ENCODE data around the gene DOLK. TPM values are rescaled to one million over a fixed set of nuclear protein-coding genes. Genes with fewer than 3 reads are reported as not detected.

The DOLK gene
- total RNA-seq, 4 donors from 2014 or later = 6.5 to 11.8 (median 6.6) TPM

DNA sequence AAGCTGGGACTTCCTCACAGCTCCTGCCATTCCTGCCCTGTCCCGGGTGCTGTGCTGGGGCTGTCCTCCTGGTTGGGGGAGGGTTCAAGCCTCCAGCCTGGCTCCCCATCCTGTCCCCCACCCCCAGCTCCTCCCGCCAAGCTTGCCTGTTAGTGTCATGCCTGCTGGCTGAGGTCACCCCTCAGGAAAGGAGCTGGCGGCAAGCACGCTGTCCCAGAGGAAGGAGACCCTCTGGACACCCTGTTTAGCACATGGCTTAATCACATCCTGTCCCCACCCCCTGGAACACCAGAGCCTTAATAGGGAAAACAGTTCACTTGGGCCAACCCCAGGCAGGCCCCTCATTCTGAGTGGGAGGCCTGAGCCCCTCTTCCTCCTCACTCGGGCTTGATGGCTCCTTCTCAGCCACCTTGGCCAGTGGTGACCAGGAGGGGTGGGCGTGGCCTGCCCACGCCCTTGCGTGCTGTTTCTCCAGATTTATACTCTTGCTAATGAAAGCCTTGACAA lies 35.8 kb downstream of the DOLK start:
- in situ Hi-C loops (cut with MboI; ENCODE audit: low sequenced_read_pairs in 4 of 4) (no loop called here), intact Hi-C loops (cut with DNase I; ENCODE audit: low total_unique reads) (no loop called here)
- Histone ChIP-seq H3K36me3 (peaks cover 0 to 39% of the 10 kb centered on the region in 2 donors), H3K27ac (peak overlapping the region; percentile 48 to 85 (median 82)), H3K27me3 (no peaks in the 10 kb centered on the region), H3K4me3 (peak overlapping the region in 3 of 4 donors; percentile 3 to 12 (median 6)), H3K9me3 (no peaks in the 10 kb centered on the region), H3K4me1 (peaks cover 56 to 61% of the 10 kb centered on the region in 2 donors)
- TF ChIP-seq, protein P1, sequence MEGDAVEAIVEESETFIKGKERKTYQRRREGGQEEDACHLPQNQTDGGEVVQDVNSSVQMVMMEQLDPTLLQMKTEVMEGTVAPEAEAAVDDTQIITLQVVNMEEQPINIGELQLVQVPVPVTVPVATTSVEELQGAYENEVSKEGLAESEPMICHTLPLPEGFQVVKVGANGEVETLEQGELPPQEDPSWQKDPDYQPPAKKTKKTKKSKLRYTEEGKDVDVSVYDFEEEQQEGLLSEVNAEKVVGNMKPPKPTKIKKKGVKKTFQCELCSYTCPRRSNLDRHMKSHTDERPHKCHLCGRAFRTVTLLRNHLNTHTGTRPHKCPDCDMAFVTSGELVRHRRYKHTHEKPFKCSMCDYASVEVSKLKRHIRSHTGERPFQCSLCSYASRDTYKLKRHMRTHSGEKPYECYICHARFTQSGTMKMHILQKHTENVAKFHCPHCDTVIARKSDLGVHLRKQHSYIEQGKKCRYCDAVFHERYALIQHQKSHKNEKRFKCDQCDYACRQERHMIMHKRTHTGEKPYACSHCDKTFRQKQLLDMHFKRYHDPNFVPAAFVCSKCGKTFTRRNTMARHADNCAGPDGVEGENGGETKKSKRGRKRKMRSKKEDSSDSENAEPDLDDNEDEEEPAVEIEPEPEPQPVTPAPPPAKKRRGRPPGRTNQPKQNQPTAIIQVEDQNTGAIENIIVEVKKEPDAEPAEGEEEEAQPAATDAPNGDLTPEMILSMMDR (IDR thresholded peaks at IDR 0.05 in 4 of 5, conservative IDR thresholded peaks at IDR 0.05 in 1 of 5) = no peak
- TF ChIP-seq POLR2A (IDR thresholded peaks at IDR 0.05) = peak in 1 of 2 donors; percentile 40
- ATAC-seq (peak; percentile 60 to 63), DNase-seq (peak; percentile 23 to 56)

DNA sequence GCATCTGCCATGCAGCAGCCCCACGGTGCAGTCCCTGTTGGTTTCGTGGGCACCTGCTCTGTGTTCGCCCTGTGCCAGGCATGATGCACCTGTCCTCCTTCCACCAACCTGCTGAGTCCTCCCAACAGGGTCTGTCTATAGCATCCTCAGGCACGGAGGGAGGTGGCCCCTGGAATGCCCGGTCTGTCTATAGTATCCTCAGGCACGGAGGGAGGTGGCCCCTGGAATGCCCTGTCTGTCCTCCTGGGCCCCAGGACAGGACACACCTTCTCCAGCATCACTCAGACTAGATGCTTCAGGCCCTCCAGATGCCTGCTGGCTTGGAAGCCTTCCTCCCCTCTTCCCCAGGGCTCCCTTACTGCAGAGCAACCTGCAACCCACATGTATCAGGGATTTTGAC lies 36.5 kb downstream of the DOLK start:
- H3K9me3 ChIP-seq = no peaks in the 10 kb centered on the region
- H3K27me3 ChIP-seq = no peaks in the 10 kb centered on the region
- in situ Hi-C loops (cut with MboI; ENCODE audit: low sequenced_read_pairs in 4 of 4) (no loop called here), intact Hi-C loops (cut with DNase I; ENCODE audit: low total_unique reads) (no loop called here)
- H3K4me1 ChIP-seq = peaks cover 49 to 54% of the 10 kb centered on the region in 2 donors
- no peak for TF ChIP-seq POLR2A (IDR thresholded peaks at IDR 0.05)
- TF ChIP-seq, protein P1 (IDR thresholded peaks at IDR 0.05 in 4 of 5, conservative IDR thresholded peaks at IDR 0.05 in 1 of 5) = no peak
- H3K36me3 ChIP-seq = peaks cover 0 to 39% of the 10 kb centered on the region in 2 donors
- H3K27ac ChIP-seq = peak overlapping the region; percentile 48 to 85 (median 82)
- peak overlapping the region in 1 of 4 donors; percentile 6 for H3K4me3 ChIP-seq
- ATAC-seq (no peak), DNase-seq (no peak)

GRCh38 chr9:128909859-128910258 lies 37.5 kb downstream of the DOLK start:
- no peak overlapping the region for H3K4me3 ChIP-seq
- TF ChIP-seq, protein P1 (IDR thresholded peaks at IDR 0.05 in 4 of 5, conservative IDR thresholded peaks at IDR 0.05 in 1 of 5) = no peak
- no peak for TF ChIP-seq POLR2A (IDR thresholded peaks at IDR 0.05)
- H3K4me1 ChIP-seq = peaks cover 40 to 47% of the 10 kb centered on the region in 2 donors
- DNase-seq (no peak), ATAC-seq (no peak)
- peak overlapping the region; percentile 49 to 85 (median 82) for H3K27ac ChIP-seq
- H3K27me3 ChIP-seq = no peaks in the 10 kb centered on the region
- peaks cover 0 to 37% of the 10 kb centered on the region in 2 donors for H3K36me3 ChIP-seq
- intact Hi-C loops (cut with DNase I; ENCODE audit: low total_unique reads) (no loop called here), in situ Hi-C loops (cut with MboI; ENCODE audit: low sequenced_read_pairs in 4 of 4) (no loop called here)
- no peaks in the 10 kb centered on the region for H3K9me3 ChIP-seq

GRCh38 chr9:128908372-128908771 lies 39.0 kb downstream of the DOLK start:
- intact Hi-C loops (cut with DNase I; ENCODE audit: low total_unique reads) (no loop called here), in situ Hi-C loops (cut with MboI; ENCODE audit: low sequenced_read_pairs in 4 of 4) (no loop called here)
- no peak for DNase-seq
- no peak for ATAC-seq
- TF ChIP-seq, protein P1 (IDR thresholded peaks at IDR 0.05 in 4 of 5, conservative IDR thresholded peaks at IDR 0.05 in 1 of 5) = no peak
- no peak for TF ChIP-seq POLR2A (IDR thresholded peaks at IDR 0.05)
- H3K27ac ChIP-seq = no peak overlapping the region
- peaks cover 38 to 45% of the 10 kb centered on the region in 2 donors for H3K4me1 ChIP-seq
- H3K27me3 ChIP-seq = no peaks in the 10 kb centered on the region
- no peaks in the 10 kb centered on the region for H3K9me3 ChIP-seq
- peaks cover 0 to 33% of the 10 kb centered on the region in 2 donors for H3K36me3 ChIP-seq
- H3K4me3 ChIP-seq = no peak overlapping the region

GRCh38 chr9:128906741-128907140 lies 40.7 kb downstream of the DOLK start:
- no peak for ATAC-seq
- no peak for TF ChIP-seq POLR2A (IDR thresholded peaks at IDR 0.05)
- TF ChIP-seq, protein P1 (IDR thresholded peaks at IDR 0.05 in 4 of 5, conservative IDR thresholded peaks at IDR 0.05 in 1 of 5) = no peak
- intact Hi-C loops (cut with DNase I; ENCODE audit: low total_unique reads) (no loop called here), in situ Hi-C loops (cut with MboI; ENCODE audit: low sequenced_read_pairs in 4 of 4) (no loop called here)
- DNase-seq = no peak
- no peaks in the 10 kb centered on the region for H3K27me3 ChIP-seq
- H3K27ac ChIP-seq = peak overlapping the region in 3 of 4 donors; percentile 5 to 21 (median 5)
- H3K4me3 ChIP-seq = no peak overlapping the region
- no peaks in the 10 kb centered on the region for H3K9me3 ChIP-seq
- peaks cover 0 to 33% of the 10 kb centered on the region in 2 donors for H3K36me3 ChIP-seq
- H3K4me1 ChIP-seq = peaks cover 23 to 29% of the 10 kb centered on the region in 2 donors
